Spleen (tissue), 11 donors: ENCODE results near the gene NEDD4L. TPM values are rescaled to one million over a fixed set of nuclear protein-coding genes. Genes with fewer than 3 reads are reported as not detected.

Source experiments
- DNase-seq: peaks from one replicate; pipeline ENCODE4 v3.0.0-alpha.2; 2020
- H3K27ac ChIP-seq, 8 donors: fragments of 200-600 bp; sonication (generic) in 7 of 8; 1 replicate in 4 of 8; 2 replicates in 4 of 8; pipeline versions ENCODE4 v1.5.0 to v1.8.0; 2016 to 2021; ENCODE audit warnings: inconsistent platforms in 4 of 8, mild to moderate bottlenecking in 4 of 8, moderate library complexity in 1 of 8
- H3K27me3 ChIP-seq, 7 donors: fragments of 200-600 bp; sonication (generic) in 6 of 7; replicated peaks in 1 of 7; 1 replicate in 4 of 7; 2 replicates in 3 of 7; pipeline versions ENCODE4 v1.5.0 to v1.8.0; 2016 to 2021; ENCODE audit warnings: inconsistent platforms in 3 of 7, mild to moderate bottlenecking in 1 of 7
- H3K36me3 ChIP-seq, 6 donors: fragments of 200-600 bp; sonication (generic) in 5 of 6; 1 replicate in 4 of 6; 2 replicates in 2 of 6; pipeline versions ENCODE4 v1.5.0 to v1.8.0; 2016 to 2021; ENCODE audit warnings: inconsistent platforms in 2 of 6
- H3K4me1 ChIP-seq, 6 donors: fragments of 200-600 bp; sonication (generic) in 5 of 6; 1 replicate in 3 of 6; 2 replicates in 3 of 6; pipeline versions ENCODE4 v1.5.0 to v1.8.0; 2016 to 2021; ENCODE audit warnings: inconsistent platforms in 3 of 6
- H3K4me3 ChIP-seq, 8 donors: fragments of 200-600 bp; sonication (generic) in 7 of 8; 1 replicate in 4 of 8; 2 replicates in 4 of 8; pipeline versions ENCODE4 v1.5.0 to v1.8.0; 2016 to 2021; ENCODE audit warnings: inconsistent platforms in 4 of 8, mild to moderate bottlenecking in 4 of 8, moderate library complexity in 2 of 8
- H3K9me3 ChIP-seq, 8 donors: fragments of 200-600 bp; sonication (generic) in 7 of 8; 1 replicate in 4 of 8; 2 replicates in 4 of 8; pipeline versions ENCODE4 v1.5.0 to v1.8.0; 2016 to 2021; ENCODE audit warnings: inconsistent platforms in 4 of 8
- CTCF ChIP-seq, 11 experiments: fragments of 200-600 bp in 7 of 11; fragments of 450-650 bp in 4 of 11; sonication (generic) in 4 of 11; IDR thresholded peaks in 8 of 11; conservative IDR thresholded peaks in 3 of 11; 1 replicate in 7 of 11; 2 replicates in 4 of 11; pipeline versions ENCODE4 v1.4.0 to v1.8.0; 2016 to 2021; ENCODE audit warnings: antibody characterized with exemption in 11 of 11, inconsistent platforms in 4 of 11, mild to moderate bottlenecking in 1 of 11
- POLR2A ChIP-seq, 3 donors: fragments of 450-650 bp; IDR thresholded peaks; one replicate each; pipeline ENCODE4 v1.5.1; 2017; ENCODE audit warnings: antibody characterized with exemption in 3 of 3, mild to moderate bottlenecking in 1 of 3
- POLR2AphosphoS5 ChIP-seq, 3 donors: sonication (generic); formaldehyde crosslinking; IDR thresholded peaks; one replicate each; pipeline ENCODE4 v1.5.1; 2017; ENCODE audit warnings: antibody characterized with exemption in 3 of 3
- WGBS, 5 donors: extraction: QIAGEN DNeasy Blood & Tissue Kit in 3 of 5; methylation state at CpG; one replicate each; pipeline versions ENCODE4 v1.1.5 to v1.1.7; 2013 to 2018; 5-methylcytosine and 5-hydroxymethylcytosine counted together
- intact Hi-C: fragments of 100-400 bp; cut with DNase I; formaldehyde crosslinking; loops from one replicate; pipeline ENCODE4 v1.15.0; 2023; ENCODE audit warnings: low total_unique reads
- polyA plus RNA-seq, 3 donors: library from polyadenylated mRNA; stranded (reverse); fragments of 200-250 nt; gene quantifications; one replicate each; pipeline ENCODE4 v1.2.1, GENCODE V29; 2013
- total RNA-seq, 7 donors: library from RNA; depleted of rRNA in 3 of 7; stranded (reverse); fragments of >200 nt in 3 of 7; fragmentation: NEBNext Ultra II Directional in 4 of 7; extraction: Animal tissue kit (Norgen Biotek cat#: 25700) in 4 of 7; gene quantifications; one replicate each; pipeline versions ENCODE4 v1.1.0 to v1.2.1, GENCODE V29; 2016 to 2021
- donor health status: healthy with polysubstance abuse.
- donor health status: DM: no; HTN: no; CAD: no; lungs with moderate emphysema.
- donor health status: DM: no; HTN: no; CAD: no.
- donor health status: Bipolar disorder and iron deficiency.
- donor health status: healthy.
- donor health status: DM: no; HTN: no; CAD: no.
- donor health status: DM: yes; HTN: yes; CAD: no.

Gene NEDD4L
- total and polyA plus RNA-seq, 10 donors: 8.7 to 26.9 (median 18.3) TPM

GRCh38 chr18:58407263-58407648, 363.2 kb downstream of the NEDD4L start:
- peaks cover 0 to 63% (median 0%) of the 10 kb centered on the region in 7 donors for H3K27me3 ChIP-seq
- no peak overlapping the region for H3K27ac ChIP-seq
- intact Hi-C loops: no loop called here
- WGBS, 5 donors: 88 to 95% (median 91%) methylated on average over 7 of the region's 7 CpGs
- H3K36me3 ChIP-seq: no peaks in the 10 kb centered on the region
- no peaks in the 10 kb centered on the region for H3K9me3 ChIP-seq
- no peak for TF ChIP-seq CTCF (IDR thresholded peaks at IDR 0.05 in 8 of 11, conservative IDR thresholded peaks at IDR 0.05 in 3 of 11)
- TF ChIP-seq POLR2AphosphoS5 (IDR thresholded peaks at IDR 0.05): no peak
- no peak for TF ChIP-seq POLR2A (IDR thresholded peaks at IDR 0.05)
- H3K4me3 ChIP-seq: no peak overlapping the region
- no peaks in the 10 kb centered on the region for H3K4me1 ChIP-seq
- DNase-seq: no peak

- WGBS, 5 donors: 83 to 94% (median 90%) methylated on average over 6 of the region's 6 CpGs
- no peak for DNase-seq
- intact Hi-C loops: no loop called here
- Histone ChIP-seq H3K4me3 (no peak overlapping the region), H3K4me1 (no peaks in the 10 kb centered on the region), H3K27me3 (peaks cover 0 to 63% (median 0%) of the 10 kb centered on the region in 7 donors), H3K9me3 (no peaks in the 10 kb centered on the region), H3K27ac (no peak overlapping the region), H3K36me3 (no peaks in the 10 kb centered on the region)
- TF ChIP-seq CTCF (IDR thresholded peaks at IDR 0.05 in 8 of 11, conservative IDR thresholded peaks at IDR 0.05 in 3 of 11) (no peak), POLR2A (IDR thresholded peaks at IDR 0.05) (no peak), POLR2AphosphoS5 (IDR thresholded peaks at IDR 0.05) (no peak)
Observed at GRCh38 chr18:58407649-58408407, 363.8 kb downstream of the NEDD4L start.

GRCh38 chr18:58408665-58409064, 364.6 kb downstream of the NEDD4L start:
- WGBS, 5 donors: 79 to 92% (median 85%) methylated on average over 4 of the region's 4 CpGs

More at GRCh38 chr18:58408665-58409064, 364.6 kb downstream of the NEDD4L start:
- no peaks in the 10 kb centered on the region for H3K9me3 ChIP-seq
- DNase-seq: no peak
- H3K4me1 ChIP-seq: no peaks in the 10 kb centered on the region
- no peak for TF ChIP-seq POLR2AphosphoS5 (IDR thresholded peaks at IDR 0.05)
- no peak for TF ChIP-seq POLR2A (IDR thresholded peaks at IDR 0.05)
- no peak for TF ChIP-seq CTCF (IDR thresholded peaks at IDR 0.05 in 8 of 11, conservative IDR thresholded peaks at IDR 0.05 in 3 of 11)
- intact Hi-C loops: no loop called here
- no peaks in the 10 kb centered on the region for H3K36me3 ChIP-seq
- no peak overlapping the region for H3K4me3 ChIP-seq
- H3K27me3 ChIP-seq: peaks cover 0 to 60% (median 0%) of the 10 kb centered on the region in 7 donors
- no peak overlapping the region for H3K27ac ChIP-seq
